ENCODE measurements around the gene TUBB3. TPM values are rescaled to one million over a fixed set of nuclear protein-coding genes. Genes with fewer than 3 reads are reported as not detected.
A peak's percentile ranks its signal among the peaks of the same experiment; 100 is the strongest.

Gene TUBB3
- total and polyA plus RNA-seq, 12 donors = 0.53 to 10.6 (median 0.96) TPM

DNA sequence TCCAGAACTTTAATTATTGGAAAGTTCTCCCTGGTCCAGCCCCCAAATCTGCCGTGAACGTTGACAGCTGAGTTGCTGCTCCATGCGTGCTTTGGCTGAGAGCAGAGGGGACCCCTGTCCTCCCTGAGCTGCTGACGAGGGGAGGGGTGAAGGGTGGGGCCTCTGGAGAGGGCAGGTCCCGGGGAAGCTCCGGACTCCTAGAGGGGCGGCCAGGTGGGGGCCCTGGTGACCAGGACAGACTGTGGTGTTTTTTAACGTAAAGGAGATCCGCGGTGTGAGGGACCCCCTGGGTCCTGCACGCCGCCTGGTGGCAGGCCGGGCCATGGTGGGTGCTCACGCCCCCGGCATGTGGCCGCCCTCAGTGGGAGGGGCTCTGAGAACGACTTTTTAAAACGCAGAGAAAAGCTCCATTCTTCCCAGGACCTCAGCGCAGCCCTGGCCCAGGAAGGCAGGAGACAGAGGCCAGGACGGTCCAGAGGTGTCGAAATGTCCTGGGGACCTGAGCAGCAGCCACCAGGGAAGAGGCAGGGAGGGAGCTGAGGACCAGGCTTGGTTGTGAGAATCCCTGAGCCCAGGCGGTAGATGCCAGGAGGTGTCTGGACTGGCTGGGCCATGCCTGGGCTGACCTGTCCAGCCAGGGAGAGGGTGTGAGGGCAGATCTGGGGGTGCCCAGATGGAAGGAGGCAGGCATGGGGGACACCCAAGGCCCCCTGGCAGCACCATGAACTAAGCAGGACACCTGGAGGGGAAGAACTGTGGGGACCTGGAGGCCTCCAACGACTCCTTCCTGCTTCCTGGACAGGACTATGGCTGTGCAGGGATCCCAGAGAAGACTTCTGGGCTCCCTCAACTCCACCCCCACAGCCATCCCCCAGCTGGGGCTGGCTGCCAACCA lies 4.4 kb upstream of the TUBB3 start, which contains the start of gene MC1R:
Gene MC1R, plus strand, starts transcription at position 410 of the 895 bp plus-strand sequence. Its CDS starts 397 bp downstream, at position 807.
- H3K9me3 ChIP-seq = no peaks in the 10 kb centered on the region
- peaks cover 0 to under 1% (median 0%) of the 10 kb centered on the region in 9 donors for H3K36me3 ChIP-seq
- H3K27me3 ChIP-seq = peaks cover 0 to 52% (median 3%) of the 10 kb centered on the region in 7 donors
- peak within 1 kb of the TSS in 7 of 10 donors; percentile 19 to 77 (median 41) for H3K27ac ChIP-seq
- WGBS, 2 donors = 7 to 8% methylated on average over 23 of the region's 23 CpGs
- DNase-seq (peak in 1 of 2 donors; percentile 35), ATAC-seq (peak in 6 of 8 donors; percentile 2 to 18 (median 4))
- TF ChIP-seq, protein P1, sequence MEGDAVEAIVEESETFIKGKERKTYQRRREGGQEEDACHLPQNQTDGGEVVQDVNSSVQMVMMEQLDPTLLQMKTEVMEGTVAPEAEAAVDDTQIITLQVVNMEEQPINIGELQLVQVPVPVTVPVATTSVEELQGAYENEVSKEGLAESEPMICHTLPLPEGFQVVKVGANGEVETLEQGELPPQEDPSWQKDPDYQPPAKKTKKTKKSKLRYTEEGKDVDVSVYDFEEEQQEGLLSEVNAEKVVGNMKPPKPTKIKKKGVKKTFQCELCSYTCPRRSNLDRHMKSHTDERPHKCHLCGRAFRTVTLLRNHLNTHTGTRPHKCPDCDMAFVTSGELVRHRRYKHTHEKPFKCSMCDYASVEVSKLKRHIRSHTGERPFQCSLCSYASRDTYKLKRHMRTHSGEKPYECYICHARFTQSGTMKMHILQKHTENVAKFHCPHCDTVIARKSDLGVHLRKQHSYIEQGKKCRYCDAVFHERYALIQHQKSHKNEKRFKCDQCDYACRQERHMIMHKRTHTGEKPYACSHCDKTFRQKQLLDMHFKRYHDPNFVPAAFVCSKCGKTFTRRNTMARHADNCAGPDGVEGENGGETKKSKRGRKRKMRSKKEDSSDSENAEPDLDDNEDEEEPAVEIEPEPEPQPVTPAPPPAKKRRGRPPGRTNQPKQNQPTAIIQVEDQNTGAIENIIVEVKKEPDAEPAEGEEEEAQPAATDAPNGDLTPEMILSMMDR (IDR thresholded peaks at IDR 0.05) = peak; percentile 16 to 65 (median 46)
- H3K4me3 ChIP-seq = peak within 1 kb of the TSS in 9 of 10 donors; percentile 18 to 52 (median 47)
- peaks cover 13 to 59% (median 43%) of the 10 kb centered on the region in 9 donors for H3K4me1 ChIP-seq
- intact Hi-C loops (cut with DNase I) = no loop called here

DNA sequence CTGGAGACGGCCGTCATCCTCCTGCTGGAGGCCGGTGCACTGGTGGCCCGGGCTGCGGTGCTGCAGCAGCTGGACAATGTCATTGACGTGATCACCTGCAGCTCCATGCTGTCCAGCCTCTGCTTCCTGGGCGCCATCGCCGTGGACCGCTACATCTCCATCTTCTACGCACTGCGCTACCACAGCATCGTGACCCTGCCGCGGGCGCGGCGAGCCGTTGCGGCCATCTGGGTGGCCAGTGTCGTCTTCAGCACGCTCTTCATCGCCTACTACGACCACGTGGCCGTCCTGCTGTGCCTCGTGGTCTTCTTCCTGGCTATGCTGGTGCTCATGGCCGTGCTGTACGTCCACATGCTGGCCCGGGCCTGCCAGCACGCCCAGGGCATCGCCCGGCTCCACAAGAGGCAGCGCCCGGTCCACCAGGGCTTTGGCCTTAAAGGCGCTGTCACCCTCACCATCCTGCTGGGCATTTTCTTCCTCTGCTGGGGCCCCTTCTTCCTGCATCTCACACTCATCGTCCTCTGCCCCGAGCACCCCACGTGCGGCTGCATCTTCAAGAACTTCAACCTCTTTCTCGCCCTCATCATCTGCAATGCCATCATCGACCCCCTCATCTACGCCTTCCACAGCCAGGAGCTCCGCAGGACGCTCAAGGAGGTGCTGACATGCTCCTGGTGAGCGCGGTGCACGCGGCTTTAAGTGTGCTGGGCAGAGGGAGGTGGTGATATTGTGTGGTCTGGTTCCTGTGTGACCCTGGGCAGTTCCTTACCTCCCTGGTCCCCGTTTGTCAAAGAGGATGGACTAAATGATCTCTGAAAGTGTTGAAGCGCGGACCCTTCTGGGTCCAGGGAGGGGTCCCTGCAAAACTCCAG lies 3.4 kb upstream of the TUBB3 start:
- intact Hi-C loops (cut with DNase I) = no loop called here

DNA sequence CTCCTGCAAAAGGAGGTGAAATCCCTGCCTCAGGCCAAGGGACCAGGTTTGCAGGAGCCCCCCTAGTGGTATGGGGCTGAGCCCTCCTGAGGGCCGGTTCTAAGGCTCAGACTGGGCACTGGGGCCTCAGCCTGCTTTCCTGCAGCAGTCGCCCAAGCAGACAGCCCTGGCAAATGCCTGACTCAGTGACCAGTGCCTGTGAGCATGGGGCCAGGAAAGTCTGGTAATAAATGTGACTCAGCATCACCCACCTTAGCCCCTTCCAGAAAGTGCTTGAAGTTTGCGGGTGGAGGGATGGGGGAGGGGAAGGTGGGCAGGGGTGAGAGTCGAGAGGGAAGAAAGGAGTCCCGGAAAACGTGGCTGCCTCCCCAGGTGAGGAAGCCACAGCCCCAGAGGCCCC lies 2.4 kb upstream of the TUBB3 start:
- TF ChIP-seq, protein P1 (IDR thresholded peaks at IDR 0.05) = no peak
- H3K27me3 ChIP-seq = peaks cover 0 to 72% (median 20%) of the 10 kb centered on the region in 7 donors
- H3K4me3 ChIP-seq = no peak overlapping the region
- H3K36me3 ChIP-seq = no peaks in the 10 kb centered on the region
- no peak for ATAC-seq
- no peak for DNase-seq
- peak overlapping the region in 3 of 10 donors; percentile 85 to 95 (median 94) for H3K27ac ChIP-seq
- intact Hi-C loops (cut with DNase I) = no loop called here
- peaks cover 15 to 79% (median 57%) of the 10 kb centered on the region in 9 donors for H3K4me1 ChIP-seq
- 51 to 53% methylated on average over 6 of the region's 6 CpGs for WGBS, 2 donors
- H3K9me3 ChIP-seq = no peaks in the 10 kb centered on the region

More for the DNA sequence above, 3.4 kb upstream of the TUBB3 start:
- TF ChIP-seq, protein P1 (IDR thresholded peaks at IDR 0.05) = no peak
- peaks cover 13 to 70% (median 47%) of the 10 kb centered on the region in 9 donors for H3K4me1 ChIP-seq
- no peak for DNase-seq
- H3K27ac ChIP-seq = no peak overlapping the region
- no peak for ATAC-seq
- 89 to 92% methylated on average over 52 of the region's 52 CpGs for WGBS, 2 donors
- H3K36me3 ChIP-seq = no peaks in the 10 kb centered on the region
- H3K9me3 ChIP-seq = no peaks in the 10 kb centered on the region
- no peak overlapping the region for H3K4me3 ChIP-seq
- peaks cover 0 to 63% (median 14%) of the 10 kb centered on the region in 7 donors for H3K27me3 ChIP-seq
